Stimulated activated CD8-positive, alpha-beta memory T cell treated with anti-CD3 and anti-CD28 coated beads, Interleukin-7, amount 100 ng/mL, for 1 hour (primary cell): ENCODE results near the gene FIBCD1.

Source experiments
- DNase-seq, 2 donors: peaks; one replicate each; pipeline ENCODE4 v3.0.0-alpha.2; 2020; ENCODE audit warnings: low read depth in 2 of 2

Gene FIBCD1

GRCh38 chr9:130906735-130907416 lies 32.2 kb downstream of the FIBCD1 start:
- DNase-seq: no peak

GRCh38 chr9:130905902-130906734 lies 32.9 kb downstream of the FIBCD1 start:
- no peak for DNase-seq

DNA sequence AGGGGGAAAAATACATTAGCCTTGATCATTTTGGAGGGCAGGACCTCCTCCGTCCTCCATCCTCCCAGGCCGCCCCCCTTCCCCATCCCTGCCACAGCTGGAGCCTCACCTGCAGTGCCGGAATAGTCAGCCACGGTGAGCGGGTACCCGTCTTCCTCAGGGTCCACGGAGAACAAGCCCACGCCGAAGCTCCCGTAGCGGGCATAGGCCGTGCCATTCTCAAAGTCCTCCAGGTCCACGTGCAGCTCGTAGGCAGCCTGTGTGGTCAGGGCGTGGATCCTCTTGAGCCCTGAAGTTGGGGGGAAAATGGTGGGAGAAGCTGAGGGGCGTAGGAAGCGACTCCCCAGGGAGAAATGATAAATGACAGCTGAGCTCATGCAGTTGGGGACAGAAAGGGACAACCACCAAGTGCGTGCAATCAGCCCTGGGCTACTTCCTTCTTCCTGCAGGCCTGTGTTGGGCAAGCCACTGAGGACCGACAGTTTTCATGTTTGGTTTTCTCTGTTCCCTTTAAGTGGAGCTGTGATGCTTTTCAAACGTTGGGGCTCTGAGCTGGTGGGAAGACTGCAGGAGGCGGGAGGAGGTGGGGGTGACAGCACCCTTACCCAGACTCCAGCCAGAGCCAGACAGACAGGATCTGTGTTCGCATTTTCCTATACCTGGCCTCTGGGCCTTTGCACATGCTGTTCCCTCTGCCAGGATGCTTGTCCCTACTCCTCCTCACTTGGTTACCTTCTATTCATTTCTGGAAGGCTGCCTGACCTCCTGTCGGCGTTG lies 33.7 kb downstream of the FIBCD1 start:
- no peak for DNase-seq

- DNase-seq: no peak
These were observed 34.7 kb downstream of the FIBCD1 start for GRCh38 chr9:130904070-130905044.

- no peak for DNase-seq
These were observed 35.6 kb downstream of the FIBCD1 start for GRCh38 chr9:130903194-130904069.

DNA sequence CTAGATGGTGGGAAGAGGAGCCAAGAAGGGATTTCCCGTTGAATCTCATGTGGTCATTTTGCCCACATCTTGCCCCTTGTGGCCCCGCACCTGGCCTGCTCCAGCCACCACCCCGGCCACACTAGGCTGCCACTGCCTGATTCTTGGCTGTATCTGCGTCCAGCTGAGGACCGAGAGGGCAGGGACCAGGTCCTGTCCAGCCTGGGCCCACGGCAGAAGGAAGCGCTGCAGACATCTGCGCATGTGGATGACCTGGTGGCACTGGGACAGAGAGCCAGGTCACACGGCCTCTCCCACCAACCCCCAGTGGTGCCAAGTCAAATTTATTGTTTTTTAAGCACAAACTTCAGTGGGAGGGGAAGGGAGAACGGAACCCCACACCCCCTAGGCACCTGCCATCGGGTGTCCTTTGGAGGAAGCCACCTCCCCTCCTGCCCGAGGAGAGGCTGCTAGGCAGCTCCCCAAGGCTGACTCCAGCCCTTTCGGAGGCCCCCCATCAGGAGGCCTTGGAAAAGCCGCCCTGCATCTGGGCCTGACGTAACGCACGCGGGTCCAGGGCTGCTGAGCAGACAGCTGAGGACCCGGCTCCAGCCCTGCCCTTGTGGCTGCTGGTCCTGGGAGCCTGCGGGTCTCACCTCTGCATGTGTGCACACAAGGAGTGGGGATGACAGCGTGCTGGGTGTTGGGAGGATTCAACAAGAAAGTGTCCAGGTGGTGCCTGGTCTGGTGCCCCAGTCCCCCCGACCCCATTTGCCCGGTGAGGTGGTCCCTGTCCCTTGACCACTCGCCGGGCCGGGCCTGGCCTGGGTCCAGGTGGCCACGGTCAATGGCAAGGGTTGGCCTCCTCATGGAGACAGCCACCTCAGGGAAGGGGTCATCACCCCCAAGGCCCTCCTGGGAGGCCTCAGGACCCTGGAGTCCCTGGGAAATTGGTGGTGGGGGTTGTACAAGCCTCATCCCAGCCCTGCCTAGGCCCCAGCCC lies 36.6 kb downstream of the FIBCD1 start:
- no peak for DNase-seq

DNA sequence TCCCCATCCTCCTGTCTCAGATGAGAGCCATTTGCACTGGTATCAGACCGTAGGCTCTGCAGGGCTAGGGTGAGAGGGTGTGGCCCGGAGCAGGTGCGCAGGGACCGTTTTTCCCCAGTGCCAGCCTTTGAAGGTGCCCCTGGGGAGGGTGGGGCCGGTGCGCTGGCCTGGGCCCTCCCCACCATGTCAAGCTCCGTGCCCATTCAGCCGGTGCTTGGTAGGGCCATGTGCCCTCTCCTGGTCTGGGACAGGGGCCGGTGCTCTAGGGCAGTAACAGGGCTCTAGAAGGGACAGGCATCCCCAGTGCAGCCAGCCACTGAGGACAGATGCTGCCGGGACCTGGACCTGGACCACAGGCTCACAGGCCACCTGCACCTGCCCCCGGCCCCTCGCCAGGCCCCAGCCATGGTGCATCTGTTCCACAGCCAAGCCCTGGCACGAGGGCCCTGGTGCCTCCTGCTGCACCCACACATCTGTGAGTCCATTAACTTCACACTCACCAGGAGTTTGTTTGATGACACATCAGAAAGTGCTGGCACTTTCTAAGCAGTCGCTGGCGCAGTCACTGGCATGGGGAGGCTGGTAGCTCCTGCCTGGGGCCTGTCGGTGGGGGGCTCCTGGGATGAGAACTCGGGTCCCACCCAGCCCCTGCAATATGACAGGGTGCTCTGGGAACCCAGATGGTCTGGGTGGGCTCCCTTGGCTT lies 37.4 kb downstream of the FIBCD1 start:
- no peak for DNase-seq

- no peak for DNase-seq
These were observed 38.1 kb downstream of the FIBCD1 start for GRCh38 chr9:130900701-130901497.

- DNase-seq: no peak
These were observed 39.8 kb downstream of the FIBCD1 start for GRCh38 chr9:130899051-130899748.

GRCh38 chr9:130898552-130898852 lies 40.5 kb downstream of the FIBCD1 start:
- DNase-seq: no peak

DNA sequence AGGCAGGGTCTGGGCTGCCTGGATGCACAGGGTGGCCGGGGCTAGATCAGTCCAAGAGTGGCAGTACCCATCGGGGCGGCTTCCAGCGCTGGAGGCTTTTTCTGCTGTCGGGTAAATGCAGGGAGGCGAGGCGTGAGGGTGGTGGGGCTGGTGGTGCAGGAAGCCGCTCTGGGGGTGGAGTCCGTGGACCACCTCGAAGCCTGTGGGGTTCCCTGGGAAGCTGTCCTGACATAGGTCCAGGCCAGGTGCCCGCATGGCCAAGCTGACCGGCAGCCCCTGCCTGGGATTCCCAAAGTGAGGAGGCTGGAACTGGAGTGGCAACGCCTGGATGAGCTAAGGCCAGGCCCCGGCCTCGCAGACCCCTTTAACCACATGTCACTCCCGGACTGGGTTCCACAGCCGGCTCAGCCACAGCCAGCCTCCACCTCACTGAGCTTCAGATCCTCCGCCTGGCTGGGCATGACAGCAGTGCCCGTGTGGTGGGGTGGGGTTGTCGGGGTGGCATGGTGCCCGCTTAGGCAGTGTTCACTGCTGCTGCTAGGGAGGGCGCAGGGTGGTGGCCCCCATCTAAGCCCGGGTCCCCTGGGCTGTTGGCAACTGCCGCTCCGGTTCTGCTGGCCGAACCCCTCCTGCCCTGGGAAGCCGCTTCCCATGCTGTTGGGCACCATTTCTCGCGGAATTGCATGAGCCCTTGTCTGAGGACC lies 41.0 kb downstream of the FIBCD1 start:
- no peak for DNase-seq

DNA sequence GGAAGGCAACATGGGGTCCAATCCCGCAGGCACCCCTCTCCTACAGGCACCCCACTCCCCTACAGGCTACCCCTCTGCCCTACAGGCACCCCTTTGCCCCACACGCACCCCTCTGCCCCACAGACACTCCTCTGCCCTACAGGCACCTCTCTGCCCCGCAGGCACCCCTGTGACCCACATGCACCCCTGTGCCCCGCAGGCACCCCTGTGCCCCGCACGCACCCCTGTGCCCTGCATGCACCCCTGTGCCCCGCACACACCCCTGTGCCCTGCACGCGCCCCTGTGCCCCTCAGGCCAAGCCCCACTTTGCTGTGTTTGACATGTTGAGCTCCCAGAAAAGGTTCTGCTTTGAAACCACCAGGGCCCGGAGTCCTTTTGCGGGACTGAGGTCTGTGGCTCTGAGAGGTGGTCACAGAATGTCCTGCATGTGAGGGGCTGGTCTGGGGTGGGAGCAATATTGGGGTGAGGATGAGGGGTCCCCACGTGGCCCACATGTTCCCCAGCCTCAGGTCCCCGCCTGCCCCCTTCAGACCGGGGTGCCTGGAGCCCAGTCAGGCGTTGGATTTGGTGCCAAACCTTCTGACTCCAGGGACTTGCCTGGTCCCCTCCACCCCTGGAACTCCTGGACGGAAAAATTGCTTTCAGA lies 41.8 kb downstream of the FIBCD1 start:
- DNase-seq: no peak

DNA sequence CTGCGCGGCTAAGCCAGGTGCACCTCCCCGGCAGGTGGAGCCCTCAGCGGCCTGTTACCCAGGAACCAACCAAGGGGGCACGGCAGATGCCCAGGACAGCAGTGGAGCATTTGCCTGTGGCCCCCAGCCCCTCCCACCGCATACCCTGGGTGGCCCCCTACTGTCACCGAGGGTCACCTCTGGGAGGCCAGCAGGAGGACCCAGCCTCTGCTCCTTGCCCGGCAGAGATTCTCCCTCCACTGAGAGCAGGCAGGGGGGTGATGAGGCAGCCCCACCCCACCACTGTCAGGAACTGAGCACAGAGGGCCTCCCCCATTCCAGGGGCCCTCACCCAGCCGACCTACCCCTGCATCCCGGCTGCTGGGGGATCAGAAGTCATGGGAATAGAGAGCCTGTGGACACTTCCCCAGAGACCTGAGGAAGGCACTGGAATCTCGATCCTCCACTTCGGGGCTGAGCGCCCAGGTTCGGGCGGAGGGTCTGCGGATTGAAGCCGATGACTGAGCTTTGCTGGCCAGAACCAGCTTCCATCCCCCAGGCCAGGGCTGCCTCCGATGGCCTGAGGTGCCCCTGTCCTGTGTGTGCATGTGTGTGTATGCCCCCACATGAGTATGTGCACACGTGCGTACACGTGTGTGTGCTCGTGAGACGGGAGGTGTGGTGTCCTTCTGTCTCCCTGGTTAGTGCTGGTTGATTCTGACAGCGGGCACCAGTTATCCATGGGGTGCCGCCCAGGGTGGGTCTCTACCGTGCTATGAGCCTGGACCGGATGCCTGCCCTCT lies 42.6 kb downstream of the FIBCD1 start, which contains the start of gene QRFP:
QRFP (minus strand) TSS at position 580 of the 782 bp plus-strand sequence. CDS start 2,974 bp downstream, outside the sequence.
- no peak for DNase-seq

DNA sequence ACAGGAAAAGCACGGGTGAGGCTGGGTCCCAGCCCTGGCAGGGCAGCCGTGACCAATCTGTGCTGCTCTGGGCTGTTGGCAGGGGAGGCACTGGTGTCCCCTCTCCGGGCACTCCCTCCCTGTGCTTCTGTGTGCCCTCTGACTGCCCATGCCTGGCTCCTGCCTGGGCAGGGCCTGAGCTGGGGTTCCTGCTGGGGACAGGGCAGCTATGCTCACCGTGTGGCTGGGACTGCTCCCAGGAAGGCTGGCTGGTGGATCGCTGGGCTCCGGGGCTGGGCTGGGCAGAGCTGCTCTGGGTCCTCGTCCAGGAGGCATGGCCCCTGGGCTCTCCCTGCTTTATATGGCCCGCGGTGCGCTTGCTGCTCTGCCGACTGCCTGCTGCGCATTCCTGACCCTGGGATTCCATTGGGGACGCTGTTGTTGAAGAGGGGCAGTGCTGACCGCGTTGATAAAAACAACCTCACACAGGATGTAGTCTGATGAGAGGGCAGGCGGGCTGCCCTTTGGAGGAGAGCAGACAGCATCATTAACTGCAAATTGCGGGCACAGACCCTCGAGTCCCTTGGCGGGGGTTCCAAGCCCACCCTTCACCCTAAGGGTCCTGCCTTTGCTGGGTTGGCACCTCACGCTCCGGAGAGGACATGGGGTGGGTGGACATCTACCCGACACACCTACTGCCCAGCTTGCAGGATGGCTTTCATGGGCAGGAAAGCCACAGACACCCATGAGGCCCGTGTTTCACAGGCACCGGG lies 43.4 kb downstream of the FIBCD1 start:
- DNase-seq: no peak
